NCI-H82 treated with DMSO at 0.1 percent for 48 hours (cell line): ENCODE data around the gene FOXP1.

ENCODE experiments used
- DNase-seq: peaks from one replicate; lab custom pipeline; 2025; ENCODE audit not compliant: unreplicated experiment; lab: John Stamatoyannopoulos, UW

Gene FOXP1

GRCh38 chr3:71053495-71053894 lies 530.0 kb downstream of the FOXP1 start:
- DNase-seq: no peak

GRCh38 chr3:71052716-71053115 lies 530.8 kb downstream of the FOXP1 start:
- no peak for DNase-seq

GRCh38 chr3:71051893-71052687 lies 531.4 kb downstream of the FOXP1 start:
- DNase-seq: no peak

- no peak for DNase-seq
Measured at GRCh38 chr3:71051259-71051595, 532.3 kb downstream of the FOXP1 start.

- DNase-seq: no peak
Measured at GRCh38 chr3:71050538-71051258, 532.8 kb downstream of the FOXP1 start.

GRCh38 chr3:71050166-71050537 lies 533.4 kb downstream of the FOXP1 start:
- DNase-seq: no peak

GRCh38 chr3:71048948-71049347 lies 534.6 kb downstream of the FOXP1 start:
- no peak for DNase-seq

GRCh38 chr3:71047616-71048531 lies 535.7 kb downstream of the FOXP1 start:
- no peak for DNase-seq

GRCh38 chr3:71046791-71047190 lies 536.7 kb downstream of the FOXP1 start:
- DNase-seq: no peak

- DNase-seq: no peak
Measured at GRCh38 chr3:71045917-71046282, 537.6 kb downstream of the FOXP1 start.

GRCh38 chr3:71045212-71045916 lies 538.2 kb downstream of the FOXP1 start:
- DNase-seq: no peak

- no peak for DNase-seq
Measured at GRCh38 chr3:71042759-71043158, 540.8 kb downstream of the FOXP1 start.

- no peak for DNase-seq
Measured at GRCh38 chr3:71041371-71041770, 542.2 kb downstream of the FOXP1 start.

GRCh38 chr3:71039332-71039731 lies 544.2 kb downstream of the FOXP1 start:
- DNase-seq: no peak

GRCh38 chr3:71037775-71038174 lies 545.8 kb downstream of the FOXP1 start:
- DNase-seq: no peak

- no peak for DNase-seq
Measured at GRCh38 chr3:71035886-71036285, 547.6 kb downstream of the FOXP1 start.

- no peak for DNase-seq
Measured at GRCh38 chr3:71035314-71035713, 548.2 kb downstream of the FOXP1 start.

- DNase-seq: no peak
Measured at GRCh38 chr3:71033681-71034220, 549.8 kb downstream of the FOXP1 start.

- no peak for DNase-seq
Measured at GRCh38 chr3:71031914-71032521, 551.5 kb downstream of the FOXP1 start.

- DNase-seq: no peak
Measured at GRCh38 chr3:71031181-71031580, 552.3 kb downstream of the FOXP1 start.
